ENCODE results near the gene FILIP1. TPM values are rescaled to one million over a fixed set of nuclear protein-coding genes. Genes with fewer than 3 reads are reported as not detected.
"Not testable (repeated sequence)": the region's sequence is repeated elsewhere in the genome, so short reads cannot be mapped to it uniquely, and the experiment has no call there.

FILIP1 gene
- total and polyA plus RNA-seq, 2 donors from 2014 or later: 0.80 to 4.6 TPM

DNA sequence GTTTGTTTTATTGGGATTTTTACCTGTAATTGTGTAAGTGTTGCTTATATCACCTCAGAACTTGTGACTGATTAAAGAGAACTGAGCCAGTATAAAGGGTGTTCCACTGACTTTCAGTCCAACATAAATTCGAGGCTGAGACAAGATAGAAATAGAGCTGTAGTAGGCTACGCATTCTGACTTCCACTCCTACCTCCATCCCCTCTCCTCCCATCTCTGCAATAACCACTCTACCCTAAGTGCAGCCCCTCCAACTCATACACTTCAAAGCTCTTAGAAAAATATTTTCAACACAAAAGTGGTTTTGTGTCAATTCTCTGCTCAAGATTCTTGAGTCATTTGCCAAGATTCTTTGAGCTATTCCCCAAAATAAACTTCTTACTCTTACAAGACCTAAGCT is 48.7 kb downstream of the FILIP1 start:
- Histone ChIP-seq H3K4me1 (ENCODE audit: control insufficient read depth in 2 of 3, insufficient read depth in 2 of 3, low read depth in 1 of 3, low read length in 3 of 3) (no peaks in the 10 kb centered on the region), H3K27me3 (ENCODE audit: control insufficient read depth, insufficient read depth, low read length) (no peaks in the 10 kb centered on the region), H3K36me3 (ENCODE audit: control insufficient read depth in 2 of 3, insufficient read depth in 3 of 3, low read length in 3 of 3) (no peaks in the 10 kb centered on the region), H3K9ac (ENCODE audit: low read length in 3 of 3) (no peak overlapping the region), H3K4me3 (ENCODE audit: low read length in 3 of 3) (no peak overlapping the region), H3K27ac (ENCODE audit: low read depth in 2 of 2, low read length in 2 of 2) (no peak overlapping the region), H3K9me3 (ENCODE audit: control insufficient read depth in 2 of 3, insufficient read depth in 1 of 3, low read length in 3 of 3) (no peaks in the 10 kb centered on the region)
- DNase-seq: no peak
- no peak for FAIRE-seq
- intact Hi-C loops (cut with DNase I): no loop called here
- TF ChIP-seq, protein P1, sequence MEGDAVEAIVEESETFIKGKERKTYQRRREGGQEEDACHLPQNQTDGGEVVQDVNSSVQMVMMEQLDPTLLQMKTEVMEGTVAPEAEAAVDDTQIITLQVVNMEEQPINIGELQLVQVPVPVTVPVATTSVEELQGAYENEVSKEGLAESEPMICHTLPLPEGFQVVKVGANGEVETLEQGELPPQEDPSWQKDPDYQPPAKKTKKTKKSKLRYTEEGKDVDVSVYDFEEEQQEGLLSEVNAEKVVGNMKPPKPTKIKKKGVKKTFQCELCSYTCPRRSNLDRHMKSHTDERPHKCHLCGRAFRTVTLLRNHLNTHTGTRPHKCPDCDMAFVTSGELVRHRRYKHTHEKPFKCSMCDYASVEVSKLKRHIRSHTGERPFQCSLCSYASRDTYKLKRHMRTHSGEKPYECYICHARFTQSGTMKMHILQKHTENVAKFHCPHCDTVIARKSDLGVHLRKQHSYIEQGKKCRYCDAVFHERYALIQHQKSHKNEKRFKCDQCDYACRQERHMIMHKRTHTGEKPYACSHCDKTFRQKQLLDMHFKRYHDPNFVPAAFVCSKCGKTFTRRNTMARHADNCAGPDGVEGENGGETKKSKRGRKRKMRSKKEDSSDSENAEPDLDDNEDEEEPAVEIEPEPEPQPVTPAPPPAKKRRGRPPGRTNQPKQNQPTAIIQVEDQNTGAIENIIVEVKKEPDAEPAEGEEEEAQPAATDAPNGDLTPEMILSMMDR (IDR thresholded peaks at IDR 0.05; ENCODE audit: borderline replicate concordance, extremely low read depth, insufficient read depth): no peak

DNA sequence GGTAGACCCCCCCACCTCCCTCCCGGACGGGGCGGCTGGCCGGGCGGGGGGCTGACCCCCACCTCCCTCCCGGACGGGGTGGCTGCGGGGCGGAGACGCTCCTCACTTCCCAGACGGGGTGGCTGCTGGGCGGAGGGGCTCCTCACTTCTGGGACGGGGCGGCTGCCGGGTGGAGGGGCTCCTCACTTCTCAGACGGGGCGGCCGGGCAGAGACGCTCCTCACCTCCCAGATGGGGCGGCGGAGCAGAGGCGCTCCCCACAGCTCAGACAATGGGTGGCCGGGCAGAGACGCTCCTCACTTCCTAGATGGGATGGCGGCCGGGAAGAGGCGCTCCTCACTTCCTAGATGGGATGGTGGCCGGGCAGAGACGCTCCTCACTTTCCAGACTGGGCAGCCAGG is 51.7 kb downstream of the FILIP1 start:
- H3K36me3 ChIP-seq (ENCODE audit: control insufficient read depth in 2 of 3, insufficient read depth in 3 of 3, low read length in 3 of 3); intact Hi-C loops (cut with DNase I); DNase-seq; H3K4me1 ChIP-seq (ENCODE audit: control insufficient read depth in 2 of 3, insufficient read depth in 2 of 3, low read depth in 1 of 3, low read length in 3 of 3); H3K27me3 ChIP-seq (ENCODE audit: control insufficient read depth, insufficient read depth, low read length); H3K27ac ChIP-seq (ENCODE audit: low read depth in 2 of 2, low read length in 2 of 2); FAIRE-seq; H3K4me3 ChIP-seq (ENCODE audit: low read length in 3 of 3); H3K9ac ChIP-seq (ENCODE audit: low read length in 3 of 3); H3K9me3 ChIP-seq (ENCODE audit: control insufficient read depth in 2 of 3, insufficient read depth in 1 of 3, low read length in 3 of 3): not testable (repeated sequence)

GRCh38 chr6:75441479-75441878 is 52.1 kb downstream of the FILIP1 start:
- H3K9me3 ChIP-seq (ENCODE audit: control insufficient read depth in 2 of 3, insufficient read depth in 1 of 3, low read length in 3 of 3); H3K27me3 ChIP-seq (ENCODE audit: control insufficient read depth, insufficient read depth, low read length); DNase-seq; intact Hi-C loops (cut with DNase I); H3K36me3 ChIP-seq (ENCODE audit: control insufficient read depth in 2 of 3, insufficient read depth in 3 of 3, low read length in 3 of 3); H3K27ac ChIP-seq (ENCODE audit: low read depth in 2 of 2, low read length in 2 of 2); H3K4me3 ChIP-seq (ENCODE audit: low read length in 3 of 3); H3K9ac ChIP-seq (ENCODE audit: low read length in 3 of 3); FAIRE-seq; H3K4me1 ChIP-seq (ENCODE audit: control insufficient read depth in 2 of 3, insufficient read depth in 2 of 3, low read depth in 1 of 3, low read length in 3 of 3): not testable (repeated sequence)

DNA sequence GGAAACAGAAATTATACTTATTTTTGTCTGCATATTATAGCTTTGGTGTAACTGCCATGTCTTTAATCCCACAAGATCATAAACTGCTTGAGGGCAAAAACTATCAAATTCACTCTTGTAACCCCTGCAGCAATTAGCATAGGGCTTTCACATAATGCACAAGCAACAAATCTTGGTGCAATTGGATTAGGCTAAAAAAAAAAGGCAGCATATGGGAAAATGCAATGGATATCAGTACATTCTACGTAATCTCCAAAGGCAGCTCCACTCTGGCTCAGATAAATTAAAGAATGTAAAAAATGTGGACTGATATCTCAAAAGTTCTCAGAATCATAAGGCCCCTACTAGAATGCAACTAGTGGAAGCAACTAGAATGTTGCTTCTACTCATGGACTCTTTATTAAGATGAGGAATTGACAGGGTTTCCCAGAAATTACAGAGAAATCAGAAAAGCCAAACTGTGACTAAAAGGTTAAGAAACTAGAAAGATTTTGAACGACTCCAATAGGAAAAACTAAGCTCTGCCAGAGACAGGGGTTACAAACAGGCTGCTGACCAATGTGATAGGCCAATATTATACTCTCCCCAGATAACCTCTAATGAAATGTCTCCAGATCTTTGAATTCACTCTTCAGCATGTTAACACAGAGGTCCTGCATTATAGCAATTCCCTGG is 55.0 kb downstream of the FILIP1 start:
- no peaks in the 10 kb centered on the region for H3K36me3 ChIP-seq (ENCODE audit: control insufficient read depth in 2 of 3, insufficient read depth in 3 of 3, low read length in 3 of 3)
- no peak for DNase-seq
- peaks cover 0 to 3% (median 0%) of the 10 kb centered on the region in 3 donors for H3K4me1 ChIP-seq (ENCODE audit: control insufficient read depth in 2 of 3, insufficient read depth in 2 of 3, low read depth in 1 of 3, low read length in 3 of 3)
- H3K9ac ChIP-seq (ENCODE audit: low read length in 3 of 3): no peak overlapping the region
- H3K27ac ChIP-seq (ENCODE audit: low read depth in 2 of 2, low read length in 2 of 2): no peak overlapping the region
- H3K27me3 ChIP-seq (ENCODE audit: control insufficient read depth, insufficient read depth, low read length): no peaks in the 10 kb centered on the region
- intact Hi-C loops (cut with DNase I): no loop called here
- TF ChIP-seq, protein P1 (IDR thresholded peaks at IDR 0.05; ENCODE audit: borderline replicate concordance, extremely low read depth, insufficient read depth): no peak
- no peak overlapping the region for H3K4me3 ChIP-seq (ENCODE audit: low read length in 3 of 3)
- no peaks in the 10 kb centered on the region for H3K9me3 ChIP-seq (ENCODE audit: control insufficient read depth in 2 of 3, insufficient read depth in 1 of 3, low read length in 3 of 3)
- FAIRE-seq: no peak

All from kidney (tissue), 14 donors.